Vagina (tissue), 2 donors: Measurements from ENCODE around the gene EXOC8. TPM values are rescaled to one million over a fixed set of nuclear protein-coding genes. Genes with fewer than 3 reads are reported as not detected.

Experiments
- DNase-seq, 2 donors: peaks; one replicate each; pipeline ENCODE4 v3.0.0-alpha.2; 2017; ENCODE audit errors: extremely low spot score in 2 of 2
- H3K27ac ChIP-seq: fragments of 200-600 bp; sonication (generic); one replicate; pipeline ENCODE4 v1.5.1; 2019
- H3K27me3 ChIP-seq: fragments of 200-600 bp; sonication (generic); one replicate; pipeline ENCODE4 v1.5.1; 2019
- H3K36me3 ChIP-seq, 2 donors: fragments of 200-600 bp; sonication (generic); one replicate each; pipeline ENCODE4 v1.5.1; 2017 to 2019
- H3K4me1 ChIP-seq: fragments of 200-600 bp; sonication (generic); one replicate; pipeline ENCODE4 v1.5.1; 2019
- H3K4me3 ChIP-seq, 2 donors: fragments of 200-600 bp; sonication (generic); 1 replicate in 1 of 2; 2 replicates in 1 of 2; pipeline ENCODE4 v1.5.1; 2016 to 2019
- H3K9me3 ChIP-seq: fragments of 200-600 bp; sonication (generic); one replicate; pipeline ENCODE4 v1.5.1; 2019
- CTCF ChIP-seq, 3 experiments: fragments of 450-650 bp in 2 of 3; fragments of 200-600 bp in 1 of 3; sonication (generic) in 1 of 3; IDR thresholded peaks; one replicate each; pipeline ENCODE4 v1.5.1; 2017 to 2019; ENCODE audit warnings: antibody characterized with exemption in 3 of 3, mild to moderate bottlenecking in 2 of 3, moderate library complexity in 2 of 3
- POLR2A ChIP-seq, 2 donors: fragments of 450-650 bp; IDR thresholded peaks; one replicate each; pipeline ENCODE4 v1.6.1; 2017; ENCODE audit warnings: antibody characterized with exemption in 2 of 2, mild to moderate bottlenecking in 2 of 2, moderate library complexity in 2 of 2
- POLR2AphosphoS5 ChIP-seq, 2 donors: sonication (generic); formaldehyde crosslinking; IDR thresholded peaks; one replicate each; pipeline ENCODE4 v1.9.0; 2017; ENCODE audit warnings: antibody characterized with exemption in 2 of 2, mild to moderate bottlenecking in 2 of 2, low read depth in 1 of 2; ENCODE audit not compliant: insufficient read depth in 1 of 2
- intact Hi-C: fragments of 100-400 bp; cut with DNase I; formaldehyde crosslinking; loops from one replicate; pipeline ENCODE4 v1.15.1; 2023
- total RNA-seq: library from RNA; depleted of rRNA; stranded (reverse); fragments of >200 nt; gene quantifications from one replicate; pipeline ENCODE4 v1.2.3, GENCODE V29; 2016

EXOC8 gene
- total RNA-seq, result 11.5 TPM

DNA sequence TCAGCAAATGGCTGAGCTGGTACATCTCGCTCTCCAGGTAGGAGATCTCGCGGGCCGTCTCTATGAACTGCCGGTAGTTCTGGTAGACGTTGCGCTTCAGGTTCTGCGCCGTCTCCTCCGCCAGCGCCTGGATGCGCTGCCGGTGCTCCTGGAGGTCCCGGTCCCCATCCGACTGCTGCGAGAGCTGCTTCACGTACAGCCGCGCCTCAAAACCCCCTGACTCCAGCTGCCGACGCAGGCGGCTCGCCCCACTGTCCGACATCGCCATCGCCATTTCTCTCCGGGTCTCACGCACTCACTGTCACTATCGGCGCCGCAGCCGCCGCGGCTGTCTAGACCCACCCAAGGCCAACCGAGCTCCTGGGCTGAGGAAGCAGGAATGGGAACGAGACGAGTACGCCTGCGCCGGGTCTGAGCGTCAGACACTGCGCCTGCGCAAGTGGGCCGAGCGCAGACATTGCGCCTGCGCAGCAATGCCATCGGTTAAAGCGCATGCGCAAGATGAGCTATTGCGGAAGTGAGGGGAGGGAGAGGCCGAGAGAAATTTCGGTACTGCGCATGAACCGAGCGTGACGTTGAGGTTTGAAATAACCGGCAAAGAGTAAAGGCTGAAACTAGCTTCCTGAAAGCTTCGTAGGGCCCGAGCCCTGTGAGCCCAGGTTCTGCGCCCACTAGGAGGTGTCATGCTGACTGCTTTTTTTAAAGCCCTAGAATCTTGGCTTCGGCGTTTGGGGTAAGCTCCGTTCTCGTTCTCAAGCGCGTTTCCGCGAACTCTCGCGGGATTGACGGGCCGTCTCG, at the start of gene EXOC8:
TSS of gene EXOC8 (minus strand) at position 381 of the 798 bp plus-strand sequence. CDS start at position 274, 107 bp downstream.
- no peaks in the 10 kb centered on the region for H3K27me3 ChIP-seq
- H3K4me3 ChIP-seq, result peak within 1 kb of the TSS; percentile 72 to 95
- intact Hi-C loops, result loop anchor here (10.0 kb wide), 1 partner anchor 197 kb away; no protein-coding TSS in a partner anchor
- H3K27ac ChIP-seq, result peak within 1 kb of the TSS; percentile 77
- H3K4me1 ChIP-seq, result peaks cover 66% of the 10 kb centered on the region
- no peaks in the 10 kb centered on the region for H3K9me3 ChIP-seq
- H3K36me3 ChIP-seq, result no peaks in the 10 kb centered on the region
- DNase-seq, result peak; percentile 96 to 98
- peak in 1 of 2 donors; percentile 81 for TF ChIP-seq POLR2A (IDR thresholded peaks at IDR 0.05)
- no peak for TF ChIP-seq CTCF (IDR thresholded peaks at IDR 0.05)
- TF ChIP-seq POLR2AphosphoS5 (IDR thresholded peaks at IDR 0.05; ENCODE audit: insufficient read depth in 1 of 2, low read depth in 1 of 2), result peak; percentile 98 to 100

GRCh38 chr1:231386466-231386865, 48.8 kb upstream of the EXOC8 start:
- TF ChIP-seq POLR2A (IDR thresholded peaks at IDR 0.05), result no peak
- TF ChIP-seq POLR2AphosphoS5 (IDR thresholded peaks at IDR 0.05; ENCODE audit: insufficient read depth in 1 of 2, low read depth in 1 of 2), result no peak
- TF ChIP-seq CTCF (IDR thresholded peaks at IDR 0.05), result no peak
- Histone ChIP-seq H3K9me3 (no peaks in the 10 kb centered on the region), H3K4me1 (peaks cover 77% of the 10 kb centered on the region), H3K27ac (no peak overlapping the region), H3K36me3 (no peaks in the 10 kb centered on the region), H3K4me3 (no peak overlapping the region), H3K27me3 (no peaks in the 10 kb centered on the region)
- no peak for DNase-seq
- intact Hi-C loops, result no loop called here

DNA sequence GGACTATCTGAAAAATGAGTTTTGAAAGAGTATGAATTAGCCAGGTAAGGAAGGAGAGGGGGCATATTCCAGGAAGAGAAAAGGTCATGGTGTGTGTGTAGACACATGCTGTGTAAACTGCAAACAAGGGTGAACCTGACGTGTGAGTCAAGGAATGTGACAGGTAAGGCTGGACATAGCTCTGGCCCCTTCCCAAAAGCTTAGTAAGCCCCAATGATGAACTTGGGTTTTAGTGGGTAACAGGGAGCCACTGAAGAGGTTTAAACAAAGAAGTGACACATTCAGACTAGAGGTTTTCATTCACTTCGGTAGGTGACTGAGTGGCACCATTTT, 47.7 kb upstream of the EXOC8 start:
- no peak overlapping the region for H3K4me3 ChIP-seq
- no peak overlapping the region for H3K27ac ChIP-seq
- H3K9me3 ChIP-seq, result no peaks in the 10 kb centered on the region
- intact Hi-C loops, result no loop called here
- DNase-seq, result no peak
- H3K36me3 ChIP-seq, result no peaks in the 10 kb centered on the region
- no peaks in the 10 kb centered on the region for H3K27me3 ChIP-seq
- TF ChIP-seq CTCF (IDR thresholded peaks at IDR 0.05) (no peak), POLR2AphosphoS5 (IDR thresholded peaks at IDR 0.05; ENCODE audit: insufficient read depth in 1 of 2, low read depth in 1 of 2) (no peak), POLR2A (IDR thresholded peaks at IDR 0.05) (no peak)
- peaks cover 78% of the 10 kb centered on the region for H3K4me1 ChIP-seq

DNA sequence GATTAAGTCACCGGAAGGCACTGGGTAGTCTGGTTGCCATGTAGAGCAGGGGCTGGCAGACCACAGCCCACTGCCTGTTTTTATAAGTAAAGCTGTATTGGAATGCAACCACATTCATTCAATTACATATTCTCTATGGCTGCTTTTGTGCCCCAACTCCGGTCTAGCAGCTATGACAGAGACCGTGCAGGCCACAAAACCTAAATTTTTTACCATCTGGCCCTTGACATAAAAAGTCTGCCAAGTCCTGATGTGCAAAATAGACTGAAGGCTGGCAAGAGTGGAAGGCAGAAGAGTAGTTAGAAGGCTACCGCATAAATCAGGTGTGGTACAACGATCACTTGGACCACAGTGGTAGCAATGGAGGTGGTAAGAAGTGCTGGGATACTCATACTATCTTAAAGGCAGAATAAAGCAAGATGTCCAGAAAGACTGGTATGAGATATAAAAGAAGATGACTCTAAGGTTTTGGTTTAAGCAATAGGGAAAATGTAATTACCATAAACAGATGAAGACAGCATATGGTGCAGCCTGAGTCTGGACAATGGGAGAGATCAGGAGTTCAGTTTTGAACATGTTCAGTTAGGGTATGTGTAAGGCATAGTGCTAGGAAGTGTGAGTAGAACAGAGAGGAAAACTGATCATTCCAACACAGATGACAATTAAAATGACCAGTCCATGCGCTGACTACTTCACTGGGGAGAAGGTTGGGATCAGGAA, 47.2 kb upstream of the EXOC8 start:
- intact Hi-C loops, result no loop called here
- H3K27ac ChIP-seq, result no peak overlapping the region
- H3K4me1 ChIP-seq, result peaks cover 76% of the 10 kb centered on the region
- no peaks in the 10 kb centered on the region for H3K36me3 ChIP-seq
- H3K9me3 ChIP-seq, result no peaks in the 10 kb centered on the region
- TF ChIP-seq POLR2A (IDR thresholded peaks at IDR 0.05), result no peak
- TF ChIP-seq CTCF (IDR thresholded peaks at IDR 0.05), result no peak
- TF ChIP-seq POLR2AphosphoS5 (IDR thresholded peaks at IDR 0.05; ENCODE audit: insufficient read depth in 1 of 2, low read depth in 1 of 2), result no peak
- no peak for DNase-seq
- no peak overlapping the region for H3K4me3 ChIP-seq
- no peaks in the 10 kb centered on the region for H3K27me3 ChIP-seq
